ENCODE results near the gene PGRMC1.

Gene PGRMC1

DNA sequence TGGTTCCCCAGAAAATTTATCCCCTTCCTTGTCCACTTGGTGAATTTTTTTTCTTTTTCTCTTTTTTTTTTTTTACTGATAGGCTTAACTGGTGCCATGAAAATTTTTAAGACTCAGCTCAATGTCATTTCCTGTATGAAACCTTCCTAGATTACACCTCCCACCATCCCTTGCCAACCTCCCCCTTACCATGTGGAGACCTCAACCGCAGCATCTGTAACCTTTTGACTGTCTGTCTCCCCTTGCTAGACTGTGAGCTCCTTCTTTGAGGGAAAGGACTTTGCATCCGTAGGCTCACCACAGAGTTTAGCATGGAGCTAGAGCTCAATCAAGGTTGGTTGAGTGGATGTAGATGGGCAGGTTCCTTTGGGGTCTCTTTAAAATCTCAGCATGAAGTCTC, 5.2 kb upstream of the PGRMC1 start:
- no peak overlapping the region for H3K27ac ChIP-seq (ENCODE audit: low read depth in 2 of 2, low read length in 2 of 2)
- H3K36me3 ChIP-seq (ENCODE audit: control insufficient read depth in 2 of 2, insufficient read depth in 2 of 2, low read length in 2 of 2), result no peaks in the 10 kb centered on the region
- H3K9me3 ChIP-seq (ENCODE audit: control insufficient read depth in 2 of 2, low read length in 2 of 2), result no peaks in the 10 kb centered on the region
- no peak overlapping the region for H3K9ac ChIP-seq (ENCODE audit: low read depth in 1 of 2, low read length in 2 of 2)
- no peak overlapping the region for H3K4me3 ChIP-seq (ENCODE audit: low read length in 2 of 2)
- peaks cover 0 to 4% of the 10 kb centered on the region in 2 donors for H3K4me1 ChIP-seq (ENCODE audit: control insufficient read depth in 2 of 2, insufficient read depth in 2 of 2, low read length in 2 of 2)
- peaks cover 0 to 2% of the 10 kb centered on the region in 2 donors for H3K27me3 ChIP-seq (ENCODE audit: control insufficient read depth in 2 of 2, insufficient read depth in 2 of 2, low read length in 2 of 2)

DNA sequence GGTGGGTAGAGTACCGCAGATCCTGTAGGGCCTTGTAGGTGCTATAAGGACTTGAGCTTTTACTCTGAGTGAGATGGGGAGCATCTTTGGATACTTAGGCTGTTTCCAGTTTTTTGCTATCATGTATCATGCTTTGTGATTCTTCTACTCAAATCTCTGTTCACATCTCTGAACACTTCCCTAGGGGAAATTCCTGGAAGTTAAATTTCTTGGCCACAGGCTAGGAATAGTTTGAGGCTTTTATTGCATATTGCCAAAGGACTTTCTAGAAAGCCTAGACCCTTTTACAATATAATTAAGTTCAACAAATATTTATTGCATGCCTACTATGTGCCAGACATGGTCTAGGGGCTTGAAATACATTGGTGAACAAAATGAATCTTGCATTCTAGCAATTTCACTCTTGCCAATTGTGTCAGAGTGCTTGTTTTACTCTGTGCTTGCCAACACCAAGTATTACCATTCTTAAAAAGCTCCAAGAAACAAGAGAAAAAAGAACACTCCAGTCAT, 4.1 kb upstream of the PGRMC1 start:
- no peaks in the 10 kb centered on the region for H3K9me3 ChIP-seq (ENCODE audit: control insufficient read depth in 2 of 2, low read length in 2 of 2)

DNA sequence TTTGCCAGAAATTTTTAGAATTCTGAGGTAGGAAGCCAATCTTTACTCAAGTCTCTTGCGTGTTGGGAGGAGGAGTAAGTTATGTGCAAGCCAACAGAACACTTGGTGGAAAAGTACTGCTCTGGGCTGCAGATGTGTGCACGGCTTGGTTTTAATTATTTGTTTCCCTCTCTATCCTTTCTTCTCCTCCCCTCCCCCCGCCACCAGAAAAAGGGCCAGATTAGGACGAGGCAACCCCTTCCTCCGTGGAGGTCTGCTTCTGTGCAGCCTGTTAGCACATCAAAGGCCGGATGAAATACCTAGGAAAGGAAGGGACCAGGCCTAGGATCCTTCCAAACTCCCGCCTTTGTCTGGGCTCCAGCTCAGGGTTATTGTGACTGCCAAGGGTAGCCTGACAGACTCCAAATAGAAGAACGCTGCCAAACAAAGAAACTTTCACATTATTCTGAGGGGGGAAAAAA, 1.0 kb upstream of the PGRMC1 start:
- Histone ChIP-seq H3K4me1 (ENCODE audit: control insufficient read depth in 2 of 2, insufficient read depth in 2 of 2, low read length in 2 of 2) (peaks cover 0 to 11% of the 10 kb centered on the region in 2 donors), H3K9me3 (ENCODE audit: control insufficient read depth in 2 of 2, low read length in 2 of 2) (no peaks in the 10 kb centered on the region), H3K27me3 (ENCODE audit: control insufficient read depth in 2 of 2, insufficient read depth in 2 of 2, low read length in 2 of 2) (no peaks in the 10 kb centered on the region), H3K36me3 (ENCODE audit: control insufficient read depth in 2 of 2, insufficient read depth in 2 of 2, low read length in 2 of 2) (no peaks in the 10 kb centered on the region), H3K27ac (ENCODE audit: low read depth in 2 of 2, low read length in 2 of 2) (peak overlapping the region in 1 of 2 donors; percentile 46), H3K4me3 (ENCODE audit: low read length in 2 of 2) (no peak overlapping the region), H3K9ac (ENCODE audit: low read depth in 1 of 2, low read length in 2 of 2) (no peak overlapping the region)

More for the DNA sequence above, 4.1 kb upstream of the PGRMC1 start:
- H3K4me3 ChIP-seq (ENCODE audit: low read length in 2 of 2), result no peak overlapping the region
- peaks cover 0 to 2% of the 10 kb centered on the region in 2 donors for H3K27me3 ChIP-seq (ENCODE audit: control insufficient read depth in 2 of 2, insufficient read depth in 2 of 2, low read length in 2 of 2)
- no peak overlapping the region for H3K9ac ChIP-seq (ENCODE audit: low read depth in 1 of 2, low read length in 2 of 2)
- no peaks in the 10 kb centered on the region for H3K36me3 ChIP-seq (ENCODE audit: control insufficient read depth in 2 of 2, insufficient read depth in 2 of 2, low read length in 2 of 2)
- H3K4me1 ChIP-seq (ENCODE audit: control insufficient read depth in 2 of 2, insufficient read depth in 2 of 2, low read length in 2 of 2), result peaks cover 0 to 4% of the 10 kb centered on the region in 2 donors
- no peak overlapping the region for H3K27ac ChIP-seq (ENCODE audit: low read depth in 2 of 2, low read length in 2 of 2)

DNA sequence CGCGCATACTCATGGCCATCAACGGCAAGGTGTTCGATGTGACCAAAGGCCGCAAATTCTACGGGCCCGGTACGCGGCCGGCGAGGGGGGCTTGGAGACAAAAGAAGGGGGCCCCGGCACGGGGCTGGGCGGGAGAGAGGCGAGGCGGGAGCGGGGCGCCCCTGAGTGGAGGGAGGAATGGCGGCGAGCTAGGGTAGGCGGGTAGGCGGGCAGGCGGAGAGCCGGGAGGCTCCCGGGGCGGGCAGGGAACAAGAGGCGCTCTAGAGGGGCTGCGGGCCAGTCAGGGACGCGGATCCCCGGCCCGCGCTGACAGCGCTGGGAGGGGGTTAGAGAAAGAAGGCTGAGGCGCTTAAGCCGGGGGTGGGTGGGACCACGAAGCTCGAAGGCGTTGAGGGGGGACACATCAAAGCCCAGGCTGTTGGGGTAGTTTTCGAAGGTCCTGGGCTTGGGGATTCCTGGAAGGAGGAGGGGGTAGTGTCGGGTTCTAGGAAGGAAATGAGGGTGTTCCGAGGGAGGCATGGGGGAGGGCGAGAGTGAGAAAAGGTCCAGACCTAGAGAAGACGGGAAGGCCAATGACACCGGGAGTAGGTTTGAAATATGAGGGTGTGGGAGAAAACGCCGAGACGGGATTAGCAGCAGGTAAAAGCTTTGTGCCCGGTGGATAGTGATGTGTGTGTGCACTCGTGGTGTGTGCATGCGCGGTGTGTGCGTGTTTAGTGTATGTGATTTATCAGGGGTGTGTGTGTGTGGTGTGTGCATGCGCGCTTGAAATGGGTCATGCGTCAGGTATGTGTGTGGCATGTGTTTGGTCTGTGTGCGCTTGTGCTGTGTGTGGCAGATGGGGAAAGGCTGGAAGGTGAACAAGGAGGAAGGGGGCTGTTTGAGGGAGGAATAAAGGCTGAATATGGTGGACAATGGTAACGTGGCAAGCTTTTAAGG, 807 bp downstream of the PGRMC1 start:
- Histone ChIP-seq H3K9me3 (ENCODE audit: control insufficient read depth in 2 of 2, low read length in 2 of 2) (no peaks in the 10 kb centered on the region), H3K36me3 (ENCODE audit: control insufficient read depth in 2 of 2, insufficient read depth in 2 of 2, low read length in 2 of 2) (peaks cover 0 to 4% of the 10 kb centered on the region in 2 donors), H3K27ac (ENCODE audit: low read depth in 2 of 2, low read length in 2 of 2) (peak overlapping the region; percentile 79 to 85), H3K27me3 (ENCODE audit: control insufficient read depth in 2 of 2, insufficient read depth in 2 of 2, low read length in 2 of 2) (no peaks in the 10 kb centered on the region), H3K4me1 (ENCODE audit: control insufficient read depth in 2 of 2, insufficient read depth in 2 of 2, low read length in 2 of 2) (peaks cover 0 to 11% of the 10 kb centered on the region in 2 donors), H3K4me3 (ENCODE audit: low read length in 2 of 2) (peak overlapping the region; percentile 80 to 81), H3K9ac (ENCODE audit: low read depth in 1 of 2, low read length in 2 of 2) (peak overlapping the region; percentile 64 to 89)

DNA sequence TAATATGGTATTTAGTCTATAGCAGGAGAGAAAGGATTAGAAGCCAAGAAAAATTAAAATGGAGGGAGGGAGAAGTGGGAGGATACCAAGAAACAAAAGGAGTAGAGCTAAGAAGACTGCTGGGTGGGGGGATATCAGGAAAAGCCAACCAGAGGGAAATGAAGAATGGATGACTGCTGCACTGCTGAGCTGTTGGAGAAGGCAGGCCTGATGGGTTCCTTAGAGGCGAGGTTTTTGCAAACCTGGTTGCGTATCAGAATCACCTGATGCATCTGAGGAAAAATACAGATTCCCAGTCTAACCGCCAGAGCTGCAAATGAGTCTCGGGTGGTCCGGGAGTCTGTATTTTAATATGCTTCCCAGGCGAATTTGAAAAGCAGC, 1.5 kb downstream of the PGRMC1 start:
- H3K27ac ChIP-seq (ENCODE audit: low read depth in 2 of 2, low read length in 2 of 2), result no peak overlapping the region

DNA sequence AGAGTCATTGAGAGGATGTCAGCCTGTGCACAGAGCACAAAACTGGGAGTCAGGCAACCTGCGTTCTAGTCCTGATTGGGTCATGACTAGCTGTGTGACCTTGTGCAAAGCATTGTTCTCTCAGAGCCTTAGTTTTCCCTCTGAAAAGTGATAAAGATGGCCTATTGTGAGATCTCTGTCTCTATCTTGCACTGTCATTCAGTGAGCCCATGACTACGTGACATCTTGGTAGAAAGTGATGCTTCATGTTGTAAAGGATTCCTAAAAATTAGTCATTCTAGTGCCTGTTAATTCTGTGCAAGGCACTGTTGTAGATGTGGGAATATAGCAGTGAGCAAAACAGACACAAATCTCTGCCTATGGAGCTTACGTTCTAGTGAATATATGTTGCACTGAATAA, 2.5 kb downstream of the PGRMC1 start:
- no peak overlapping the region for H3K9ac ChIP-seq (ENCODE audit: low read depth in 1 of 2, low read length in 2 of 2)
- no peak overlapping the region for H3K27ac ChIP-seq (ENCODE audit: low read depth in 2 of 2, low read length in 2 of 2)
- no peak overlapping the region for H3K4me3 ChIP-seq (ENCODE audit: low read length in 2 of 2)
- H3K27me3 ChIP-seq (ENCODE audit: control insufficient read depth in 2 of 2, insufficient read depth in 2 of 2, low read length in 2 of 2), result no peaks in the 10 kb centered on the region
- peaks cover 0 to 11% of the 10 kb centered on the region in 2 donors for H3K4me1 ChIP-seq (ENCODE audit: control insufficient read depth in 2 of 2, insufficient read depth in 2 of 2, low read length in 2 of 2)
- H3K9me3 ChIP-seq (ENCODE audit: control insufficient read depth in 2 of 2, low read length in 2 of 2), result no peaks in the 10 kb centered on the region
- H3K36me3 ChIP-seq (ENCODE audit: control insufficient read depth in 2 of 2, insufficient read depth in 2 of 2, low read length in 2 of 2), result peaks cover under 1 to 4% of the 10 kb centered on the region in 2 donors

More for the DNA sequence above, 1.5 kb downstream of the PGRMC1 start:
- Histone ChIP-seq H3K9ac (ENCODE audit: low read depth in 1 of 2, low read length in 2 of 2) (peak overlapping the region; percentile 64 to 89), H3K9me3 (ENCODE audit: control insufficient read depth in 2 of 2, low read length in 2 of 2) (no peaks in the 10 kb centered on the region), H3K4me1 (ENCODE audit: control insufficient read depth in 2 of 2, insufficient read depth in 2 of 2, low read length in 2 of 2) (peaks cover 0 to 11% of the 10 kb centered on the region in 2 donors), H3K36me3 (ENCODE audit: control insufficient read depth in 2 of 2, insufficient read depth in 2 of 2, low read length in 2 of 2) (peaks cover 0 to 4% of the 10 kb centered on the region in 2 donors), H3K27me3 (ENCODE audit: control insufficient read depth in 2 of 2, insufficient read depth in 2 of 2, low read length in 2 of 2) (no peaks in the 10 kb centered on the region), H3K4me3 (ENCODE audit: low read length in 2 of 2) (peak overlapping the region; percentile 80 to 81)

DNA sequence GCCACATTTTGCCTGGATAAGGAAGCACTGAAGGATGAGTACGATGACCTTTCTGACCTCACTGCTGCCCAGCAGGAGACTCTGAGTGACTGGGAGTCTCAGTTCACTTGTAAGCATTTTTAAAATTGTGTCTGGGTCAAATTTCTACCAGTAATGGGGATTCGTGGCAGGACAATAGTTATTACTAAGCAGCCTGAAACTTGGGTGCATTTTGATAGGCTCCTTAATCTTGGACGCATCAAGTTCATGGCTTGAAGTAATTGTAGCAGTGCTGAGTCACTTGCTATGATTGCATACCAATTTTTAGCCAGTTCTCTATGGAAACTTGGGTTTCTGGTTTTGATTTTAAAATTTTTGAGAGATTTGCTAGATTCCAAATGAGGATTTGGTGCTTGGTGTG, 4.3 kb downstream of the PGRMC1 start:
- peaks cover 0 to 11% of the 10 kb centered on the region in 2 donors for H3K4me1 ChIP-seq (ENCODE audit: control insufficient read depth in 2 of 2, insufficient read depth in 2 of 2, low read length in 2 of 2)
- H3K9me3 ChIP-seq (ENCODE audit: control insufficient read depth in 2 of 2, low read length in 2 of 2), result no peaks in the 10 kb centered on the region
- peaks cover 5 to 6% of the 10 kb centered on the region in 2 donors for H3K36me3 ChIP-seq (ENCODE audit: control insufficient read depth in 2 of 2, insufficient read depth in 2 of 2, low read length in 2 of 2)
- no peak overlapping the region for H3K4me3 ChIP-seq (ENCODE audit: low read length in 2 of 2)
- no peak overlapping the region for H3K27ac ChIP-seq (ENCODE audit: low read depth in 2 of 2, low read length in 2 of 2)
- no peak overlapping the region for H3K9ac ChIP-seq (ENCODE audit: low read depth in 1 of 2, low read length in 2 of 2)
- no peaks in the 10 kb centered on the region for H3K27me3 ChIP-seq (ENCODE audit: control insufficient read depth in 2 of 2, insufficient read depth in 2 of 2, low read length in 2 of 2)

- peaks cover 0 to 5% of the 10 kb centered on the region in 2 donors for H3K4me1 ChIP-seq (ENCODE audit: control insufficient read depth in 2 of 2, insufficient read depth in 2 of 2, low read length in 2 of 2)
- H3K27me3 ChIP-seq (ENCODE audit: control insufficient read depth in 2 of 2, insufficient read depth in 2 of 2, low read length in 2 of 2), result no peaks in the 10 kb centered on the region
- H3K36me3 ChIP-seq (ENCODE audit: control insufficient read depth in 2 of 2, insufficient read depth in 2 of 2, low read length in 2 of 2), result peaks cover 2 to 5% of the 10 kb centered on the region in 2 donors
- H3K9me3 ChIP-seq (ENCODE audit: control insufficient read depth in 2 of 2, low read length in 2 of 2), result no peaks in the 10 kb centered on the region
- H3K27ac ChIP-seq (ENCODE audit: low read depth in 2 of 2, low read length in 2 of 2), result no peak overlapping the region
- H3K4me3 ChIP-seq (ENCODE audit: low read length in 2 of 2), result no peak overlapping the region
- no peak overlapping the region for H3K9ac ChIP-seq (ENCODE audit: low read depth in 1 of 2, low read length in 2 of 2)
Observed at GRCh38 chrX:119247702-119248101, 11.6 kb downstream of the PGRMC1 start.

- H3K9me3 ChIP-seq (ENCODE audit: control insufficient read depth in 2 of 2, low read length in 2 of 2), result no peaks in the 10 kb centered on the region
- no peak overlapping the region for H3K9ac ChIP-seq (ENCODE audit: low read depth in 1 of 2, low read length in 2 of 2)
- H3K4me1 ChIP-seq (ENCODE audit: control insufficient read depth in 2 of 2, insufficient read depth in 2 of 2, low read length in 2 of 2), result peaks cover 0 to 5% of the 10 kb centered on the region in 2 donors
- no peak overlapping the region for H3K27ac ChIP-seq (ENCODE audit: low read depth in 2 of 2, low read length in 2 of 2)
- no peak overlapping the region for H3K4me3 ChIP-seq (ENCODE audit: low read length in 2 of 2)
- no peaks in the 10 kb centered on the region for H3K36me3 ChIP-seq (ENCODE audit: control insufficient read depth in 2 of 2, insufficient read depth in 2 of 2, low read length in 2 of 2)
- no peaks in the 10 kb centered on the region for H3K27me3 ChIP-seq (ENCODE audit: control insufficient read depth in 2 of 2, insufficient read depth in 2 of 2, low read length in 2 of 2)
Observed at GRCh38 chrX:119249891-119250290, 13.8 kb downstream of the PGRMC1 start.

DNA sequence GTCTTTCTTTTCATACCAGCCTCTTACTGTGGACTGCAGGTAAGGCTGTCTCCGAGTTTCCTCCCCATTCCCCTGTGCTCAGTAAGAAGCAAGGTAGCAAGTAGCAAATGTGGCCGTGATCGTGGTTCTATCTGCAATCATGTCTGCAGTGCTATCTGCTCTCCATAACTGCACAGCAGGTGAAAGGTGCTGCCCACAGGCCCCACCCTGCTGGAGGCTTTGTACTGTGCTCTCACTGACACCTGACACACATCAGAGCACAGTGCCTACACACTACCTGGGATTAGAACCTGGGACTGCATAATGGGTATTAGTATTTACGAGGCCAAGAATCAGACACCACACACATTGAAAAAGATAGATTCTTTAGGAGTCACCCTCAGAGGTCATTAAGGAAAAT, 15.3 kb downstream of the PGRMC1 start:
- H3K9ac ChIP-seq (ENCODE audit: low read depth in 1 of 2, low read length in 2 of 2), result no peak overlapping the region
- no peaks in the 10 kb centered on the region for H3K27me3 ChIP-seq (ENCODE audit: control insufficient read depth in 2 of 2, insufficient read depth in 2 of 2, low read length in 2 of 2)
- no peak overlapping the region for H3K27ac ChIP-seq (ENCODE audit: low read depth in 2 of 2, low read length in 2 of 2)
- peaks cover 0 to 5% of the 10 kb centered on the region in 2 donors for H3K4me1 ChIP-seq (ENCODE audit: control insufficient read depth in 2 of 2, insufficient read depth in 2 of 2, low read length in 2 of 2)
- H3K9me3 ChIP-seq (ENCODE audit: control insufficient read depth in 2 of 2, low read length in 2 of 2), result no peaks in the 10 kb centered on the region
- no peak overlapping the region for H3K4me3 ChIP-seq (ENCODE audit: low read length in 2 of 2)
- no peaks in the 10 kb centered on the region for H3K36me3 ChIP-seq (ENCODE audit: control insufficient read depth in 2 of 2, insufficient read depth in 2 of 2, low read length in 2 of 2)
